Neural cell (in vitro differentiated cells): ENCODE measurements around the gene PNPLA7.

ENCODE experiments used
- EP300 ChIP-seq: fragments of 450-650 bp; conservative IDR thresholded peaks from 2 replicates; pipeline ENCODE4 v1.6.1; 2014; ENCODE audit warnings: antibody characterized with exemption, mild to moderate bottlenecking, moderate library complexity; ENCODE audit not compliant: poor library complexity, severe bottlenecking
- EZH2 ChIP-seq: fragments of 200-600, 300-800 bp; shearing (Covaris generic), sonication (generic); IDR thresholded peaks from 2 replicates; pipeline ENCODE4 v1.6.1; 2014; ENCODE audit warnings: antibody characterized with exemption, low read length, borderline replicate concordance, mild to moderate bottlenecking; ENCODE audit not compliant: insufficient read depth, poor library complexity, severe bottlenecking
- RAD21 ChIP-seq: fragments of 450-650 bp; conservative IDR thresholded peaks from 2 replicates; pipeline ENCODE4 v1.6.1; 2014; ENCODE audit warnings: antibody characterized with exemption, mild to moderate bottlenecking, moderate library complexity
- SMC3 ChIP-seq: fragments of 450-650 bp; conservative IDR thresholded peaks from 2 replicates; pipeline ENCODE4 v1.6.1; 2014; ENCODE audit warnings: antibody characterized with exemption, mild to moderate bottlenecking, moderate library complexity; ENCODE audit not compliant: poor library complexity
- TAF1 ChIP-seq: IDR thresholded peaks from 2 replicates; pipeline ENCODE4 v1.6.1; 2012; ENCODE audit warnings: low read depth
- TF ChIP-seq, protein P1 (sequence below): fragments of 450-650 bp; IDR thresholded peaks from 2 replicates; pipeline ENCODE4 v1.5.1; 2014; ENCODE audit warnings: antibody characterized with exemption, mild to moderate bottlenecking, moderate library complexity; ENCODE audit not compliant: poor library complexity, severe bottlenecking

GRCh38 chr9:137521405-137521985 is 28.7 kb downstream of the PNPLA7 start:
- TF ChIP-seq RAD21 (no peak), TAF1 (no peak), EP300 (no peak), EZH2 (no peak), SMC3 (no peak)
- TF ChIP-seq, protein P1, sequence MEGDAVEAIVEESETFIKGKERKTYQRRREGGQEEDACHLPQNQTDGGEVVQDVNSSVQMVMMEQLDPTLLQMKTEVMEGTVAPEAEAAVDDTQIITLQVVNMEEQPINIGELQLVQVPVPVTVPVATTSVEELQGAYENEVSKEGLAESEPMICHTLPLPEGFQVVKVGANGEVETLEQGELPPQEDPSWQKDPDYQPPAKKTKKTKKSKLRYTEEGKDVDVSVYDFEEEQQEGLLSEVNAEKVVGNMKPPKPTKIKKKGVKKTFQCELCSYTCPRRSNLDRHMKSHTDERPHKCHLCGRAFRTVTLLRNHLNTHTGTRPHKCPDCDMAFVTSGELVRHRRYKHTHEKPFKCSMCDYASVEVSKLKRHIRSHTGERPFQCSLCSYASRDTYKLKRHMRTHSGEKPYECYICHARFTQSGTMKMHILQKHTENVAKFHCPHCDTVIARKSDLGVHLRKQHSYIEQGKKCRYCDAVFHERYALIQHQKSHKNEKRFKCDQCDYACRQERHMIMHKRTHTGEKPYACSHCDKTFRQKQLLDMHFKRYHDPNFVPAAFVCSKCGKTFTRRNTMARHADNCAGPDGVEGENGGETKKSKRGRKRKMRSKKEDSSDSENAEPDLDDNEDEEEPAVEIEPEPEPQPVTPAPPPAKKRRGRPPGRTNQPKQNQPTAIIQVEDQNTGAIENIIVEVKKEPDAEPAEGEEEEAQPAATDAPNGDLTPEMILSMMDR = no peak
